Common myeloid progenitor, CD34-positive (primary cell): Measurements from ENCODE around the gene SLN.

Experiments used
- CTCF ChIA-PET: fragments of 350-600 bp; sonication (Branson Sonifier 250); formaldehyde crosslinking; loops from one replicate; lab custom pipeline; 2021; ENCODE audit warnings: antibody characterized with exemption; lab: Charles Lee
- POLR2A ChIA-PET: fragments of 350-600 bp; sonication (Branson Sonifier 250); formaldehyde crosslinking; loops from one replicate; lab custom pipeline; 2021; ENCODE audit warnings: antibody characterized with exemption; lab: Charles Lee
- DNase-seq, 3 donors: peaks; one replicate each; pipeline versions ENCODE4 v3.0.0 to v3.0.0-alpha.2; 2013
- H3K27ac ChIP-seq, 2 experiments: 1 replicate in 1 of 2; 2 replicates in 1 of 2; pipeline ENCODE4 v1.7.0; 2013; ENCODE audit warnings: inconsistent platforms in 2 of 2, low read length in 2 of 2, mild to moderate bottlenecking in 2 of 2, low read depth in 1 of 2, moderate library complexity in 1 of 2; ENCODE audit not compliant: severe bottlenecking in 2 of 2, insufficient read depth in 1 of 2, poor library complexity in 1 of 2
- H3K27me3 ChIP-seq, 5 experiments: replicated peaks in 2 of 5; 1 replicate in 3 of 5; 2 replicates in 2 of 5; pipeline versions ENCODE4 v1.6.1 to v1.7.0; 2013; ENCODE audit warnings: low read length in 4 of 5, mild to moderate bottlenecking in 2 of 5, moderate library complexity in 2 of 5, inconsistent platforms in 1 of 5; ENCODE audit not compliant: insufficient read depth in 5 of 5, control insufficient read depth in 4 of 5
- H3K36me3 ChIP-seq, 4 experiments: 1 replicate in 2 of 4; 2 replicates in 2 of 4; pipeline versions ENCODE4 v1.6.1 to v1.7.0; 2013; ENCODE audit warnings: low read length in 3 of 4, control low read depth in 1 of 4, mild to moderate bottlenecking in 1 of 4; ENCODE audit not compliant: control insufficient read depth in 4 of 4, insufficient read depth in 4 of 4
- H3K4me1 ChIP-seq, 4 experiments: 1 replicate in 3 of 4; 2 replicates in 1 of 4; pipeline versions ENCODE4 v1.6.1 to v1.7.1; 2013; ENCODE audit warnings: low read length in 3 of 4, mild to moderate bottlenecking in 3 of 4, control low read depth in 1 of 4, inconsistent platforms in 1 of 4, moderate library complexity in 1 of 4; ENCODE audit not compliant: control insufficient read depth in 4 of 4, insufficient read depth in 4 of 4; ENCODE audit errors: control extremely low read depth in 1 of 4
- H3K4me3 ChIP-seq, 7 experiments: 1 replicate in 4 of 7; 2 replicates in 3 of 7; pipeline versions ENCODE4 v1.5.1 to v1.7.0; 2013; ENCODE audit warnings: mild to moderate bottlenecking in 7 of 7, low read length in 6 of 7, moderate library complexity in 6 of 7, inconsistent platforms in 2 of 7, low read depth in 2 of 7, control low read depth in 1 of 7; ENCODE audit not compliant: insufficient read depth in 4 of 7, control insufficient read depth in 1 of 7; ENCODE audit errors: extremely low read depth in 1 of 7
- H3K9me3 ChIP-seq, 5 experiments: 1 replicate in 4 of 5; 2 replicates in 1 of 5; pipeline versions ENCODE4 v1.6.1 to v1.7.1; 2013; ENCODE audit warnings: low read length in 4 of 5, mild to moderate bottlenecking in 2 of 5, inconsistent platforms in 1 of 5, low read depth in 1 of 5, moderate library complexity in 1 of 5; ENCODE audit not compliant: control insufficient read depth in 4 of 5, insufficient read depth in 2 of 5; ENCODE audit errors: control extremely low read depth in 1 of 5
- WGBS: methylation state at CpG from one replicate; pipeline ENCODE4 v1.1.5; 2013; ENCODE audit not compliant: insufficient coverage; 5-methylcytosine and 5-hydroxymethylcytosine counted together

Gene SLN

GRCh38 chr11:107719557-107720302, 7.9 kb upstream of the SLN start:
- Histone ChIP-seq H3K9me3 (peaks cover 0 to 2% (median 0%) of the 10 kb centered on the region in 5 experiments), H3K4me1 (no peaks in the 10 kb centered on the region), H3K27me3 (peaks cover 0 to 13% (median 2%) of the 10 kb centered on the region in 5 experiments), H3K36me3 (no peaks in the 10 kb centered on the region), H3K27ac (no peak overlapping the region), H3K4me3 (no peak overlapping the region)
- POLR2A ChIA-PET = interaction anchor here (0.6 kb wide), 1 partner anchor 80 kb away, joined by 4 read pairs; no protein-coding TSS in a partner anchor
- DNase-seq = no peak
- WGBS = 97% methylated on average over 5 of the region's 7 CpGs
- CTCF ChIA-PET = no interaction called here

GRCh38 chr11:107719073-107719472, 7.2 kb upstream of the SLN start:
- DNase-seq = no peak
- 75% methylated on average over 3 of the region's 3 CpGs for WGBS
- Histone ChIP-seq H3K4me3 (no peak overlapping the region), H3K27ac (no peak overlapping the region), H3K36me3 (no peaks in the 10 kb centered on the region), H3K4me1 (no peaks in the 10 kb centered on the region), H3K27me3 (peaks cover 0 to 13% (median 2%) of the 10 kb centered on the region in 5 experiments), H3K9me3 (peaks cover 0 to 2% (median 0%) of the 10 kb centered on the region in 5 experiments)
- CTCF ChIA-PET = no interaction called here
- POLR2A ChIA-PET = no interaction called here

GRCh38 chr11:107716884-107717532, 5.2 kb upstream of the SLN start:
- H3K9me3 ChIP-seq = no peaks in the 10 kb centered on the region
- WGBS = 82% methylated on average over 4 of the region's 4 CpGs
- no peak for DNase-seq
- no peak overlapping the region for H3K4me3 ChIP-seq
- H3K27ac ChIP-seq = no peak overlapping the region
- no peaks in the 10 kb centered on the region for H3K4me1 ChIP-seq
- H3K36me3 ChIP-seq = no peaks in the 10 kb centered on the region
- CTCF ChIA-PET = no interaction called here
- peaks cover 0 to 13% (median 2%) of the 10 kb centered on the region in 5 experiments for H3K27me3 ChIP-seq
- POLR2A ChIA-PET = no interaction called here

GRCh38 chr11:107713009-107713408, 1.2 kb upstream of the SLN start:
- peak in 1 of 3 donors; percentile 6 for DNase-seq
- ChIA-PET CTCF (interaction anchor here (1.1 kb wide), 1 partner anchor 17 kb away, joined by 3 read pairs; no protein-coding TSS in a partner anchor), POLR2A (no interaction called here)
- Histone ChIP-seq H3K4me3 (no peak overlapping the region), H3K27ac (no peak overlapping the region), H3K36me3 (no peaks in the 10 kb centered on the region), H3K4me1 (no peaks in the 10 kb centered on the region), H3K9me3 (no peaks in the 10 kb centered on the region), H3K27me3 (peaks cover 0 to 16% (median 4%) of the 10 kb centered on the region in 5 experiments)
- 83% methylated on average over 2 of the region's 3 CpGs for WGBS

- CTCF ChIA-PET = interaction anchor here (0.5 kb wide), 1 partner anchor 142 kb away, joined by 3 read pairs; no protein-coding TSS in a partner anchor
- H3K27ac ChIP-seq = no peak overlapping the region
- POLR2A ChIA-PET = no interaction called here
- DNase-seq = no peak
- no peak overlapping the region for H3K4me3 ChIP-seq
- WGBS = no CpG with 5 or more reads among the region's 1 CpG
- H3K36me3 ChIP-seq = no peaks in the 10 kb centered on the region
- H3K27me3 ChIP-seq = peaks cover 0 to 21% (median 7%) of the 10 kb centered on the region in 5 experiments
- H3K4me1 ChIP-seq = no peaks in the 10 kb centered on the region
- H3K9me3 ChIP-seq = no peaks in the 10 kb centered on the region
Observed at GRCh38 chr11:107710301-107710700, 1.6 kb downstream of the SLN start.

GRCh38 chr11:107708792-107709191, 3.1 kb downstream of the SLN start:
- Histone ChIP-seq H3K27me3 (peaks cover 0 to 26% (median 7%) of the 10 kb centered on the region in 5 experiments), H3K36me3 (no peaks in the 10 kb centered on the region), H3K27ac (no peak overlapping the region), H3K9me3 (no peaks in the 10 kb centered on the region), H3K4me1 (no peaks in the 10 kb centered on the region), H3K4me3 (no peak overlapping the region)
- no peak for DNase-seq
- 100% methylated on average over 3 of the region's 3 CpGs for WGBS
- ChIA-PET POLR2A (no interaction called here), CTCF (no interaction called here)

- WGBS = 83% methylated on average over 2 of the region's 4 CpGs
- ChIA-PET POLR2A (no interaction called here), CTCF (no interaction called here)
Observed at GRCh38 chr11:107707807-107708206, 4.0 kb downstream of the SLN start.

More at GRCh38 chr11:107707807-107708206, 4.0 kb downstream of the SLN start:
- Histone ChIP-seq H3K4me1 (no peaks in the 10 kb centered on the region), H3K36me3 (no peaks in the 10 kb centered on the region), H3K9me3 (no peaks in the 10 kb centered on the region), H3K4me3 (no peak overlapping the region), H3K27me3 (peaks cover 2 to 27% (median 7%) of the 10 kb centered on the region in 5 experiments), H3K27ac (no peak overlapping the region)
- no peak for DNase-seq
